Brain microvascular endothelial cell (primary cell): Measurements from ENCODE around the gene HS6ST3.
"Not testable (repeated sequence)": the region's sequence is repeated elsewhere in the genome, so short reads cannot be mapped to it uniquely, and the experiment has no call there.

Experiments
- DNase-seq: peaks from one replicate; pipeline ENCODE4 v3.0.0-alpha.2; 2020
- H3K27ac ChIP-seq: fragments of 250-450 bp; sonication (Bioruptor Pico); 2 replicates; pipeline ENCODE4 v1.5.1; 2020; ENCODE audit warnings: mild to moderate bottlenecking, moderate library complexity
- H3K27me3 ChIP-seq: fragments of 250-450 bp; sonication (Bioruptor Pico); replicated peaks from 2 replicates; pipeline ENCODE4 v1.5.1; 2020; ENCODE audit warnings: mild to moderate bottlenecking
- H3K36me3 ChIP-seq: fragments of 250-450 bp; sonication (Bioruptor Pico); replicated peaks from 2 replicates; pipeline ENCODE4 v1.5.1; 2020; ENCODE audit warnings: mild to moderate bottlenecking
- H3K4me3 ChIP-seq: 2 replicates; pipeline ENCODE4 v1.5.1; 2011; ENCODE audit warnings: low read depth, mild to moderate bottlenecking, control low read depth, low read length, moderate library complexity
- in situ Hi-C: cut with HindIII; loops from 2 replicates; pipeline ENCODE4 v1.10.0; 2017; ENCODE audit warnings: low sequenced_read_pairs, low pct_ligation_motif_present
- TF ChIP-seq, protein P1 (sequence below): IDR thresholded peaks from 2 replicates; pipeline ENCODE4 v1.5.1; 2011; ENCODE audit warnings: low read depth, mild to moderate bottlenecking, moderate library complexity, low read length, control low read depth, inconsistent platforms; ENCODE audit errors: missing control alignments

The HS6ST3 gene

DNA sequence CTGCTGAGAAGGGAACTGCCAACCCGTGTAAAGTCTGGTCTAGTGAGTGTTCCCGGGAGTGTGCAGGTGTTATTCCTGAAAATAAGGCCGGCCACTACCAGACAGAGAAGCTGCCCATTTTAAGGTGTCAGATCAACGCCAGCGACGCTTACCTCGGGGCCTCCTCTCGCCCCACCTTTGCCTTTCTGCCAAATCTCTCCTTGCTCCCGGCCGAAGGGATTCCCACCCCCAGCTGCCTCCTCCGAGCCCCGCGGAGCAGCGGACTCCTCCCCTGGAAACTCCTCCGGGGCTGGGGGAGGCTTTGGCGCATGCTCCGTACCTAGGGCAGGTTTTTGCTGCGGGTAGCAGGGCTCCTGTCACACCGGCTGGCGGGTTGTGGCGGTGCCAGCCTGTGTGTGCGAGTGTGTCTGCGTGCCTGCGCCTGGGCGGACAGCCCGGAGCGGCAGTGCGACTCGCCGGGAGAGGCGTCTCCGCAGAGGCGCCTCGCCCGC is at the start of gene HS6ST3:
Gene HS6ST3 (plus strand): TSS at position 359 of the 491 bp plus-strand sequence.
- Histone ChIP-seq H3K27me3 (peaks cover 58% of the 10 kb centered on the region), H3K4me3 (peak within 1 kb of the TSS; percentile 50)

DNA sequence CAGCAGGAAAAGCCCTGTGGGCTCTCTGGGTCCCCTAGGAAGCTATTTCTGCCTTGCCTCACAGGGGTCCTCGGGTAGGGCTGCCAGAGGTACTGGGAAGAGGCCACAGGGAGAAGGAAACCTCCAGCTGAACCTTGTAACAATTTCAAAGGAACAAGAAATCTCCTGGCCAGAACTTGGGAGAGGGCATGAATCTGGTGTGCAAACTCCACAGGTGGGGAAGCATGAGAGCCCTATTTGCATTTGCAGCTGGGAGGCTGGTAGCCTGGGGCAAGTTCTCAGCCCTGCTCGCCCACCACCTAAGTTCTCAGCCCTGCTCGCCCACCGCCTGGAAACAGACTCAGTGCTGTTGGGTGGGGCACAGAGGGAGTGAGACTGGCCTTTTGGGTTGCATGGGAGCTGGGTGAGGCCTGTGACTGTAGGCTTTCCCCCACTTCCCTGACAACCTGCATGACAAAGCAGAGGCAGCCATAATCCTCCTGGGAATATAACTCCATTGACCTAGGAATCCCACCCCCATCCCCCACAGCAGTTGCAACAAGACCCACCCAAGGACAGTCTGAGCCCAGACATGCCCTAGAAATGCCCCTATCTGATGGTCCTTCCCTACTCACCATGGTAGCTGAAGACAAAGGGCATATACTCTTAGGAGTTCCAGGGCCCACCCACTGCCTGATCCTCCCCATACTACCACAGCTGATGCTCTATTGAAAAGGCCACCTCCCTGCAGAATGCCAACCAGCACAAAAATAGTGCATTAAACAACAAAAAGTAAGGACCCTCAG is 48.4 kb upstream of the HS6ST3 start:
- no peak for DNase-seq
- Histone ChIP-seq H3K27ac (no peak overlapping the region), H3K4me3 (no peak overlapping the region), H3K36me3 (no peaks in the 10 kb centered on the region), H3K27me3 (no peaks in the 10 kb centered on the region)
- TF ChIP-seq, protein P1, sequence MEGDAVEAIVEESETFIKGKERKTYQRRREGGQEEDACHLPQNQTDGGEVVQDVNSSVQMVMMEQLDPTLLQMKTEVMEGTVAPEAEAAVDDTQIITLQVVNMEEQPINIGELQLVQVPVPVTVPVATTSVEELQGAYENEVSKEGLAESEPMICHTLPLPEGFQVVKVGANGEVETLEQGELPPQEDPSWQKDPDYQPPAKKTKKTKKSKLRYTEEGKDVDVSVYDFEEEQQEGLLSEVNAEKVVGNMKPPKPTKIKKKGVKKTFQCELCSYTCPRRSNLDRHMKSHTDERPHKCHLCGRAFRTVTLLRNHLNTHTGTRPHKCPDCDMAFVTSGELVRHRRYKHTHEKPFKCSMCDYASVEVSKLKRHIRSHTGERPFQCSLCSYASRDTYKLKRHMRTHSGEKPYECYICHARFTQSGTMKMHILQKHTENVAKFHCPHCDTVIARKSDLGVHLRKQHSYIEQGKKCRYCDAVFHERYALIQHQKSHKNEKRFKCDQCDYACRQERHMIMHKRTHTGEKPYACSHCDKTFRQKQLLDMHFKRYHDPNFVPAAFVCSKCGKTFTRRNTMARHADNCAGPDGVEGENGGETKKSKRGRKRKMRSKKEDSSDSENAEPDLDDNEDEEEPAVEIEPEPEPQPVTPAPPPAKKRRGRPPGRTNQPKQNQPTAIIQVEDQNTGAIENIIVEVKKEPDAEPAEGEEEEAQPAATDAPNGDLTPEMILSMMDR = no peak
- in situ Hi-C loops = no loop called here

More for the DNA sequence above, at the start of gene HS6ST3:
- H3K27ac ChIP-seq = no peak within 1 kb of the TSS
- in situ Hi-C loops = no loop called here
- DNase-seq = no peak
- TF ChIP-seq, protein P1 = no peak
- H3K36me3 ChIP-seq = no peaks in the 10 kb centered on the region

DNA sequence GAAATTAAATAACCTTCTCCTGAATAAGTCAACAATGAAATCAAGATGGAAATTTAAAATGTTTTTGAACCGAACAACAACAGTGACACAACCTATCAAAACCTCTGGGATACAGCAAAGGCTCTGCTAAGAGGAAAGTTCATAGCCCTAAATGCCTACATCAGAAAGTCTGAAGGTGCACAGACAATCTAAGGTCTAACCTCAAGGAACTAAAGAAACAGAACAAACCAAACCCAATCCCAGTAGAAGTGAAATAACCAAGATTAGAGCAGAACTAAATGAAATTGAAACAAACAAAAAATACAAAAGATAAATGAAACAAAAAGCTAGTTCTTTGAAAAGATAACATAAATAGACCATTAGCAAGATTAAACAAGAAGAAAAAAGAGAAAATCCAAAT is 45.7 kb upstream of the HS6ST3 start:
- no peak overlapping the region for H3K4me3 ChIP-seq
- no peak overlapping the region for H3K27ac ChIP-seq
- in situ Hi-C loops = no loop called here
- no peak for DNase-seq
- H3K36me3 ChIP-seq = no peaks in the 10 kb centered on the region
- H3K27me3 ChIP-seq = no peaks in the 10 kb centered on the region
- TF ChIP-seq, protein P1 = no peak

DNA sequence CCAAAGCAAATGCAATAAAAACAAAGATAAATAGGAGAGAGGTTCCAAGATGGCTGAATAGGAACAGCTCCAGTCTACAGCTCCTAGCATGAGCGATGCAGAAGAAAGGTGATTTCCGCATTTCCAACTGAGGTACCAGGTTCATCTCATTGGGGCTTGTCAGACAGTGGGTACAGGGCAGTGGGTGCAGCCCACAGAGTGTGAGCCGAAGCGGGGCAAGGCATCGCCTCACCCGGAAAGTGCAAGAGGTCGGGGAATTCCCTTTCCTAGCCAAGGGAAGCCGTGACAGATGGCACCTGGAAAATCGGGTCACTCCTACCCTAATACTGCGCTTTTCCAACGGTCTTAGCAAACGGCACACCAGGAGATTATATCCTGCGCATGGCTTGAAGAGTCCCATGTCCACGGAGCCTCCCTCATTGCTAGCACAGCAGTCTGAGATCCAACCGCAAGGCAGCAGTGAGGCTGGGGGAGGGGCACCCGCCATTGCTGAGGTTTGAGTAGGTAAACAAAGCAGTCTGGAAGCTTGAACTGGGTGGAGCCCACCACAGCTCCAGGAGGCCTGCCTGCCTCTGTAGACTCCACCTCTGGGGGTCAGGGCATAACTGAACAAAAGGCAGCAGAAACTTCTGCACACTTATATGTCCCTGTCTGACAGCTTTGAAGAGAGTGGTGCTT is 43.3 kb upstream of the HS6ST3 start:
- in situ Hi-C loops, DNase-seq, H3K4me3 ChIP-seq, H3K27me3 ChIP-seq, H3K36me3 ChIP-seq, H3K27ac ChIP-seq: not testable (repeated sequence)

DNA sequence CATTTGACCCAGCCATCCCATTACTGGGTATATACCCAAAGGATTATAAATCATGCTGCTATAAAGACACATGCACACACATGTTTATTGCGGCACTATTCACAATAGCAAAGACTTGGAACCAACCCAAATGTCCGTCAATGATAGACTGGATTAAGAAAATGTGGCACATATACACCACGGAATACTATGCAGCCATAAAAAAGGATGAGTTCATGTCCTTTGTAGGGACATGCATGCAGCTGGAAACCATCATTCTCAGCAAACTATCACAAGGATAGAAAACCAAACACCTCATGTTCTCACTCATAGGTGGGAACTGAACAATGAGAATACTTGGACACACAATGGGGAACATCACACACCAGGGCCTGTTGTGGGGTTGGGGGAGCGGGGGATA is 39.0 kb upstream of the HS6ST3 start:
- H3K27ac ChIP-seq, H3K27me3 ChIP-seq, DNase-seq, H3K4me3 ChIP-seq, H3K36me3 ChIP-seq, in situ Hi-C loops: not testable (repeated sequence)

DNA sequence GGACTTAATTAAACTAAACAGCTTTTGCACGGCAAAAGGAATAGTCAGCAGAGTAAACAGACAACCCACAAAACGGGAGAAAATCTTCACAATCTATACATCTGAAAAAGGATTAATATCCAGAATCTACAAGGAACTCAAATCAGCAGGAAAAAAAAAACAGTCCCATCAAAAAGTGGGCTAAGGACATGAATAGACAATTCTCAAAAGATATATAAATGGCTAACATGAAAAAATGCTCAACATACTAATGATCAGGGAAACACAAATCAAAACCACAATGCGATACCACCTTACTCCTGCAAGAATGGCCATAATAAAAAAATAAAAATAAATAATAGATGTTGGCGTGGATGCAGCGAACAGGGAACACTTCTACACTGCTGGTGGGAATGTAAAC is 38.4 kb upstream of the HS6ST3 start:
- DNase-seq, H3K4me3 ChIP-seq, H3K36me3 ChIP-seq, H3K27ac ChIP-seq, H3K27me3 ChIP-seq, in situ Hi-C loops: not testable (repeated sequence)

DNA sequence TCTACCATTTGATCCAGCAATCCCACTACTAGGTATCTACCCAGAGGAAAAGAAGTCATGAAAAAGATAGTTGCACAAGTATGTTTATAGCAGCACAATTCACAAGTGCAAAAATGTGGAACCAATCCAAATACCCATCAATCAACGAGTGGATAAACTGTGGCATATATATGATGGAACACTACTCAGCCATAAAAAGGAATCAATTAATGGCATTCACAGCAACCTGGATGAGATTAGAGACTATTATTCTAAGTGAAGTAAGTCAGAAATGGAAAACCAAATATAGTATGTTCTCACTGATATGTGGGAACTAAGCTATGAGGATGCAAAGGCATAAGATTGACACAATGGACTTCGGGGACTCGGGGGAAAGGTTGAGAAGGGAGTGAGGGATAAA is 38.0 kb upstream of the HS6ST3 start:
- H3K4me3 ChIP-seq = not testable (repeated sequence)

More for the DNA sequence above, 38.0 kb upstream of the HS6ST3 start:
- in situ Hi-C loops, H3K27ac ChIP-seq, H3K27me3 ChIP-seq, H3K36me3 ChIP-seq, DNase-seq: not testable (repeated sequence)
